K562 (cell line): ENCODE data around the gene LGALS14. TPM values are rescaled to one million over a fixed set of nuclear protein-coding genes. Genes with fewer than 3 reads are reported as not detected.

Experiments used
- ARID3B ChIP-seq: fragments of 250-450 bp; sonication (Bioruptor Pico); IDR thresholded peaks from 2 replicates; pipeline ENCODE4 v1.4.0; 2020; ENCODE audit warnings: borderline replicate concordance
- CC2D1A ChIP-seq: fragments of 450-650 bp; IDR thresholded peaks from 2 replicates; pipeline ENCODE4 v1.6.1; 2017; ENCODE audit warnings: mild to moderate bottlenecking
- HNRNPH1 ChIP-seq: fragments of 200-400 bp; formaldehyde crosslinking; optimal IDR thresholded peaks from 2 replicates; pipeline ENCODE3; 2017; ENCODE audit warnings: low read depth, mild to moderate bottlenecking, low read length, moderate library complexity
- KHSRP ChIP-seq: fragments of 450-650 bp; IDR thresholded peaks from 2 replicates; pipeline ENCODE4 v1.6.1; 2017
- KLF6 ChIP-seq: fragments of 250-450 bp; sonication (Bioruptor Pico); IDR thresholded peaks from 2 replicates; pipeline ENCODE4 v1.4.0; 2020; ENCODE audit warnings: mild to moderate bottlenecking, moderate library complexity, borderline replicate concordance
- MEIS2 ChIP-seq: fragments of 450-650 bp; IDR thresholded peaks from 2 replicates; pipeline ENCODE4 v1.6.1; 2014; ENCODE audit warnings: mild to moderate bottlenecking; ENCODE audit not compliant: partially characterized antibody
- MXI1 ChIP-seq: IDR thresholded peaks from 2 replicates; pipeline ENCODE4 v1.6.1; 2011; ENCODE audit warnings: low read depth, mild to moderate bottlenecking, improper control_type of control experiment, low read length
- PBX2 ChIP-seq, 2 experiments: IDR thresholded peaks in 1 of 2; conservative IDR thresholded peaks in 1 of 2; 2 replicates each; pipeline ENCODE4 v1.6.1; 2016; ENCODE audit warnings: low read depth in 2 of 2, mild to moderate bottlenecking in 1 of 2, missing compliant biosample characterization in 1 of 2, missing genetic modification characterization in 1 of 2, moderate library complexity in 1 of 2
- REST ChIP-seq, 2 experiments: fragments of 450-650 bp; formaldehyde crosslinking in 1 of 2; IDR thresholded peaks; 2 replicates each; pipeline versions ENCODE4 v1.4.0 to v1.6.1; 2014 to 2020; ENCODE audit warnings: mild to moderate bottlenecking in 2 of 2, borderline replicate concordance in 1 of 2, low read depth in 1 of 2
- SREBF1 ChIP-seq: fragments of 150-350 bp; IDR thresholded peaks from 2 replicates; pipeline ENCODE4 v1.6.1; 2014; ENCODE audit warnings: antibody characterized with exemption, low read depth, low read length, borderline replicate concordance
- SRSF3 ChIP-seq: fragments of 200-400 bp; formaldehyde crosslinking; IDR thresholded peaks from 2 replicates; pipeline ENCODE4 v1.6.1; 2016; ENCODE audit warnings: mild to moderate bottlenecking, low read length, moderate library complexity; ENCODE audit not compliant: insufficient read depth
- STAG1 ChIP-seq: sonication (generic); formaldehyde crosslinking; IDR thresholded peaks from 2 replicates; pipeline ENCODE4 v1.5.0; 2020; ENCODE audit warnings: missing genetic modification reagents, borderline replicate concordance
- polyA plus RNA-seq, 8 experiments: library from polyadenylated mRNA; depleted of rRNA in 4 of 8; stranded (reverse) in 5 of 8; unstranded in 3 of 8; fragments of >200 nt; fragmentation: Nextera tagmentation in 2 of 8; fragmentation: Illumina TruSeq in 1 of 8; extraction: Ambion mirVana in 2 of 8; extraction: Trizol in 1 of 8; gene quantifications; 2 replicates each; pipeline versions ENCODE4 v1.2.1 to v1.2.3, GENCODE V29; 2011 to 2014; ENCODE audit warnings: inconsistent platforms in 1 of 8, missing spikeins in 1 of 8
- total RNA-seq, 7 experiments: library from RNA; depleted of rRNA in 6 of 7; stranded (reverse); fragments of >200 nt in 6 of 7; fragmentation: Illumina TruSeq in 2 of 7; extraction: Trizol in 2 of 7; gene quantifications; 2 replicates each; pipeline versions ENCODE4 v1.2.1 to v1.2.3, GENCODE V29; 2011 to 2021; ENCODE audit warnings: low replicate concordance in 1 of 7

LGALS14 gene
- total and polyA plus RNA-seq, 9 of the 15 experiments (the other 6 are each of a cell fraction or from before 2014, with no cell fraction given): not detected

- TF ChIP-seq HNRNPH1 (no peak), SREBF1 (no peak), KHSRP (no peak), MXI1 (no peak), REST (IDR thresholded peaks at IDR 0.05; ENCODE audit: borderline replicate concordance) (peak; percentile 80; the same call in 1 of the 2 replicates), REST (CRISPR knock-in tag; IDR thresholded peaks at IDR 0.05; ENCODE audit: low read depth) (no peak), SRSF3 (no peak), PBX2 (CRISPR knock-in tag; IDR thresholded peaks at IDR 0.05; ENCODE audit: low read depth) (no peak), PBX2 (tag; conservative IDR thresholded peaks at IDR 0.05; ENCODE audit: low read depth) (peak; percentile 49), ARID3B (no peak), STAG1 (CRISPR knock-in tag) (peak; percentile 38; the same call in 1 of the 2 replicates), CC2D1A (peak; percentile 26; the same call in 1 of the 2 replicates), KLF6 (no peak), MEIS2 (peak; percentile 31)
Measured at GRCh38 chr19:39671739-39672363, 32.4 kb upstream of the LGALS14 start (continued).
